Small intestine (tissue), 7 donors: Measurements from ENCODE around the gene KIAA1210. TPM values are rescaled to one million over a fixed set of nuclear protein-coding genes. Genes with fewer than 3 reads are reported as not detected.

ENCODE experiments used
- DNase-seq, 2 donors: peaks; one replicate each; pipeline versions ENCODE4 v3.0.0 to v3.0.0-alpha.2; 2013
- FAIRE-seq: peaks from 2 replicates; lab custom pipeline; 2012; peaks lifted over from hg19 to GRCh38; lab: Jason Lieb, UNC
- H3K27ac ChIP-seq, 3 donors: one replicate each; pipeline ENCODE4 v1.5.1; 2013; ENCODE audit warnings: low read length in 2 of 3, mild to moderate bottlenecking in 2 of 3, control low read depth in 1 of 3, inconsistent platforms in 1 of 3, low read depth in 1 of 3, moderate library complexity in 1 of 3
- H3K27me3 ChIP-seq, 3 donors: one replicate each; pipeline ENCODE4 v1.6.1; 2013; ENCODE audit warnings: low read length in 3 of 3, inconsistent platforms in 1 of 3; ENCODE audit not compliant: control insufficient read depth in 3 of 3, insufficient read depth in 3 of 3
- H3K36me3 ChIP-seq, 3 donors: one replicate each; pipeline ENCODE4 v1.6.1; 2013; ENCODE audit warnings: low read length in 3 of 3, inconsistent platforms in 1 of 3, low read depth in 1 of 3, mild to moderate bottlenecking in 1 of 3, moderate library complexity in 1 of 3; ENCODE audit not compliant: control insufficient read depth in 3 of 3, insufficient read depth in 2 of 3
- H3K4me1 ChIP-seq, 3 donors: one replicate each; pipeline ENCODE4 v1.6.1; 2013; ENCODE audit warnings: low read length in 2 of 3, inconsistent platforms in 1 of 3, low read depth in 1 of 3, mild to moderate bottlenecking in 1 of 3, moderate library complexity in 1 of 3; ENCODE audit not compliant: control insufficient read depth in 3 of 3, insufficient read depth in 2 of 3
- H3K4me3 ChIP-seq, 3 donors: one replicate each; pipeline ENCODE4 v1.5.1; 2013; ENCODE audit warnings: low read length in 3 of 3, control low read depth in 1 of 3, inconsistent platforms in 1 of 3, low read depth in 1 of 3, mild to moderate bottlenecking in 1 of 3, moderate library complexity in 1 of 3
- H3K9me3 ChIP-seq, 2 donors: one replicate each; pipeline ENCODE4 v1.6.1; 2013; ENCODE audit warnings: low read depth in 1 of 2, low read length in 1 of 2; ENCODE audit not compliant: control insufficient read depth in 2 of 2, insufficient read depth in 1 of 2
- WGBS, 3 donors: extraction: QIAGEN DNeasy Blood & Tissue Kit; methylation state at CpG; one replicate each; pipeline ENCODE4 v1.1.7; 2013; 5-methylcytosine and 5-hydroxymethylcytosine counted together
- polyA plus RNA-seq, 4 donors: library from polyadenylated mRNA; stranded (reverse) in 3 of 4; unstranded in 1 of 4; fragments of 200-250 nt in 3 of 4; fragments of 120-200 nt in 1 of 4; gene quantifications; one replicate each; pipeline versions ENCODE4 v1.2.1 to v1.2.3, GENCODE V29; 2013
- donor health status: healthy with polysubstance abuse.
- donor health status: control.
- donor health status: control.
- donor health status: Bipolar disorder and iron deficiency.
- donor health status: healthy.

The KIAA1210 gene
- polyA plus RNA-seq, 4 donors, result 0.07 TPM; not detected in 3

DNA sequence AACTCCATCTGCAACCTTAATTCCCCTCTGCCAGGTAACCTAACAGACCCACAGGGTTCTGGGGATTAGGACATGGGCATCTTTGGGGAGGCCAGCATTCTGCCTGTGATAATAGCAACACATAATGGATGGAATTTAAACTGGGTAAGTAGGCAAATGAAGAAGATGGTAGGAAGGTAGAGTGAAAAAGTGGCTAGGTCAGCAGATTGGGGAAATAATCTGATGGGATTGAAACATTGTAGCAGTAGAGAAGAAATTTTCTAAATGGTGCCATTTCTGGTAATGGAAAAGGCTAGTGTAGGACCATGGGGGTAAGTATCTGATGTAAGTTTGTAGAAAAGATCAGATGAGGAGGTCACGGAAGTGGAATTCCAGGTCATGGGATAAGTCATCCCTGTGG lies 57.9 kb downstream of the KIAA1210 start:
- FAIRE-seq, result no peak
- Histone ChIP-seq H3K27ac (no peak overlapping the region), H3K9me3 (no peaks in the 10 kb centered on the region), H3K27me3 (no peaks in the 10 kb centered on the region), H3K4me1 (no peaks in the 10 kb centered on the region), H3K4me3 (no peak overlapping the region), H3K36me3 (no peaks in the 10 kb centered on the region)
- 86 to 98% (median 94%) methylated on average over 1 of the region's 1 CpG for WGBS, 3 donors
- DNase-seq, result no peak

DNA sequence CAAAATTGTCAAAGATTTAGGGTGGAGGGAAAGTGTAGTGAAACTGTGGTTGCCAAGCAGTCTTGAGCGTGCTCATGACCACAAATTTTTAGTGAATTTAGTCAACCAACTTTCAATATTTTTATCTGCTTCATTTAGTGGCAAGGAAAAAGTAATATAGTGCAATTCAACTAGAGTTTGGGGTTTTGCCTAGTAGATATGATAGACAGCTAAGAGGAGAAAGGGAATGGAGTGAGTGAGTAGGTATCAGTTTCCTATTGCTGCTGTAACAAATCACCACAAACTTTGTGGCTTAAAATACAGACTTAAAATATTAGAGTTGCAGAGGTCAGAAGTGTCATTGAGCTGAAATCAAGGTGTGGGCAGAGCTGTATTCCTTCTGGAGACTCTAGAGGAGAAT lies 58.5 kb downstream of the KIAA1210 start:
- Histone ChIP-seq H3K27ac (no peak overlapping the region), H3K9me3 (no peaks in the 10 kb centered on the region), H3K4me3 (no peak overlapping the region), H3K4me1 (no peaks in the 10 kb centered on the region), H3K27me3 (no peaks in the 10 kb centered on the region), H3K36me3 (no peaks in the 10 kb centered on the region)
- 53 to 71% (median 64%) methylated on average over 1 of the region's 1 CpG for WGBS, 3 donors
- FAIRE-seq, result no peak
- no peak for DNase-seq

DNA sequence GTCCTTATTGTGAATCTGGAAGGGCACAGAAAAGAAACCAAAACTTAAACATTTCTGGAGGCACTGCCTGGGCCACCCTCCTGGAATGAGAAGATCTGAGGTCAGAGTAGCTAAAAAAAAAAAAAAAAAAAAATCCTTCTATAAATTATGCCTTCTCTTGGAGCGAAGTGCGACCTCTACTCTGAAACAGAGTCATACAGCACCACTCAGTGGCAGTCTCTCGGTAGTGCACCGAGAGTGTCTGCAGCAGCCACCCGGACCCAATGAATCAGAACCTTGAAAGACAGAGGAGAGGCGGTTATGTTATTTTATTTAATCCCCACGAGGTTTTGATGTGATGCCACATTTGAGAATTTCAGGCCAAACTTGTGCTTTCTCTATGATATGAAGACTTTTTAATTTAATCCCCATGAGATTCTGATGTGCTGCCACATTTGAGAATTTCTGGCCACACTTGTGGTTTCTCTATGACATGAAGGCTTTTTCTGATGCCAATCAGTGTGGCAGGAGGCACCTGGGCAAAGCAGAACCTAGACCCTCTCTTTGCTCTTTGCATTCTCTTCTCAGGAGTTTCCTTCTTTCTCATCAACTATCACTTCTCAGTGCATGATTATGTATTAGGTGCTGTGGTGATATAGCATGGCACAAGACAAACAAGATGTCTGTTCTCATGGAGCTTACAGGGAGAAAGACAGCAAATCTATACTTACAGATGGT lies 60.4 kb downstream of the KIAA1210 start:
- Histone ChIP-seq H3K27ac (no peak overlapping the region), H3K36me3 (no peaks in the 10 kb centered on the region), H3K4me3 (no peak overlapping the region), H3K27me3 (no peaks in the 10 kb centered on the region), H3K9me3 (no peaks in the 10 kb centered on the region), H3K4me1 (no peaks in the 10 kb centered on the region)
- no peak for FAIRE-seq
- WGBS, 3 donors, result 3 to 5% (median 4%) methylated on average over 7 of the region's 7 CpGs
- DNase-seq, result peak; percentile 49 to 52

DNA sequence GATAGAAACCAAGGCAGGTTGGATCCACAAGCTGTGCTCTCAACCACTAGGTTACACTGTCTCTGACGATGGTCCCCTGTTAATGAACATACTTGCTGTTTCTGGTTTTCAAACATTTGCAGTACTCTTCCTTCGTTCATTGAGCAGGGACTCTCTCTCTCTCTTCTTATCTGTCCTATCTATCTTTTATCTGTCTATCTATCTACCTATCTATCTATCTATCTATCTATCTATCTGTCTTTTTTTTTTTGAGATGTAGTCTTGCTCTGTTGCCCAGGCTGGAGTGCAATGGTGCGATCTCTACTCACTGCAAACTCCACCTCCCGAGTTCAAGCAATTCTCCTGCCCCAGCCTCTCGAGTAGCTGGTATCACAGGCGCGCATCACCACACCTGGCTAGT lies 64.2 kb downstream of the KIAA1210 start:
- Histone ChIP-seq H3K4me1 (no peaks in the 10 kb centered on the region), H3K27me3 (no peaks in the 10 kb centered on the region), H3K27ac (no peak overlapping the region), H3K36me3 (no peaks in the 10 kb centered on the region), H3K9me3 (no peaks in the 10 kb centered on the region), H3K4me3 (no peak overlapping the region)
- WGBS, 3 donors, result 83 to 94% (median 89%) methylated on average over 7 of the region's 7 CpGs
- DNase-seq (no peak), FAIRE-seq (no peak)

DNA sequence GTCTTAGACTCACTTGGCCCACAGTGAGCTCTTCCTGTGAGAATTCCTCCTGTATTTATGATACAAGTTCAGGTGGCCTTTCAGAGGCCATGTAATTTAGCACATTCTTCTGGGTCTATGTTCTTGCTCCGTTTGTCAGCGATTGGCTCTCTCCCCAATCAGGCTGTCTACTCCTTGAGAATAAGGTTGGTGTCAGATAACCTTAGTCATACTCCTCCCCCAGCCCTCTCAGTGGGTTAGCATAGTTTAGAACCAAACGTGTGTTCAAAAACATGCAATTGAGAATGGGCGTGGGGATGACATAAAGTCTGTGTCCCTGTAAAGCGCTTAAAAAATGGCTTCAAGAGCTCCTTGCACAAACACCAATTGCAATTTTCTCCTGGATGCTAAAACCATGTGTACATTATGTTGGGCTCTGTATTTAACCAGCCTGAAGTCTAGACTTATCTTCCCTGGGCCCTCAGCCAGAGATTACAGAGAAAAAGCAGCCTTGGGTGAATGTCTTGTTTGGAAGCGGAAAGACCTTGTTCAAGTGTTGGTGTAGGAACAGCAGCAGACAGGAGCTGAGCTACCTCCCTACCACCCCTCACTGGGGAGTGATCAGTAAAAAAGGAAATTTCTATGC lies 64.8 kb downstream of the KIAA1210 start:
- H3K9me3 ChIP-seq, result no peaks in the 10 kb centered on the region
- DNase-seq (no peak), FAIRE-seq (no peak)
- H3K27me3 ChIP-seq, result no peaks in the 10 kb centered on the region
- WGBS, 3 donors, result 64 to 70% (median 68%) methylated on average over 6 of the region's 6 CpGs
- no peak overlapping the region for H3K27ac ChIP-seq
- H3K4me1 ChIP-seq, result no peaks in the 10 kb centered on the region
- no peaks in the 10 kb centered on the region for H3K36me3 ChIP-seq
- no peak overlapping the region for H3K4me3 ChIP-seq

DNA sequence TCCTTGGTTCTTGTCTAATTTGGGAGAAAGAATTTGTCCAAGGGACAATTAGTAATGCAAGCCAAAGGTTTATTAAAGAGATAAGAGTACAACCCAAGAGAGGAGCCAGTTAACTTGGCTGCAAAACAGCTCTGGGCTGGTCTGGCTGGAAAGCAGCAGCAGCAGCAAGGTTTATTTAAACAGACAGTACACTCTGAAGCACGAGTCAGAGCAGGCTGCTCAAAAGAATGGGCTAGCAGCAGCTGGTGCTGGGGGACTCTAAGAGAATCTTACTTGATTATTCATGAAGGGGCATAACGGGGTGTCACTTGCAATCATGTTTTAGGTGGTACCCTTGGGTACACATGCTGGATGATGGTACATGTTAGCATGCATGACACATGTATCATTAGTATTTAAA lies 71.9 kb downstream of the KIAA1210 start:
- H3K4me3 ChIP-seq, result no peak overlapping the region
- WGBS, 3 donors, result 41 to 47% (median 44%) methylated on average over 2 of the region's 2 CpGs
- H3K9me3 ChIP-seq, result no peaks in the 10 kb centered on the region
- H3K27me3 ChIP-seq, result no peaks in the 10 kb centered on the region
- H3K4me1 ChIP-seq, result no peaks in the 10 kb centered on the region
- DNase-seq (no peak), FAIRE-seq (no peak)
- no peak overlapping the region for H3K27ac ChIP-seq
- no peaks in the 10 kb centered on the region for H3K36me3 ChIP-seq

DNA sequence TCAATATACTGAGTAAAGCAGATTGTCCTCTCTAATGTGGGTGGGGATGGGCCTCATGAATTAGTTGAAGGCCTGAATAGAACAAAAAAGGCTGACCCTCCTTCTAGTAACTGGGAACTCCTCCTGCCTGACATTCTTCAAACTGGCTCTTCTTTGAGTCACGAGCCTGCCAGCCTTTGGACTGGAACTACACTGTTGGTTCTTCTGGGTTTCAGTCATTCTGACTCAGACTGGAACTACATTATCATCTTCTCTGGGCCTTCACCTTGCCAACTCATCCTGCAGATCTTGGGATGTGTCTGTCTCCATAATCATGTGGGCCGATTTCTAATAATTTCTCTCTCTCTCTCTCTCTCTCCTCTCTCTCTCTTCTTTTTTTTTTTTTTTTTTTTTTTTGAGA lies 81.7 kb downstream of the KIAA1210 start:
- no peak for FAIRE-seq

DNA sequence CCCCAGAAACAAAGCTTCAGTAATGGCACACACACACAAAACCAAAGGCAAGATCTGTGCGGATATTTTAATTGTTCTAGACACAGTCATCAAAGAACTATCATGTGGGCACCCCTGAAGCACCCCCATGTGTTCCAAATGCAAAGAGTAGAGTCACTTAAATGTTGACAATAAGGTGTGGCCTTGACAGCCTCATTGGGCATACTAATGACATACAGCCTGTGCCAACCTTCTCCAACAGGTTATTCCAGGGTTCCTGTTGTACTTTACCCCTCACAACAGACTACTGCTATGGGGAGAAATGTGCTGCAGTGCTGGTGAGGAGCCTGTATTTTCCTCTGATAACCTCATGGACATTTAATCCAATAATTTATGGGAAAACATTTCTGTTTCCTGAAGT lies 84.6 kb downstream of the KIAA1210 start:
- FAIRE-seq (no peak), DNase-seq (peak; percentile 4 to 75)
- no peaks in the 10 kb centered on the region for H3K9me3 ChIP-seq
- H3K4me1 ChIP-seq, result peaks cover 0 to 4% (median 0%) of the 10 kb centered on the region in 3 donors
- H3K27ac ChIP-seq, result no peak overlapping the region
- no peaks in the 10 kb centered on the region for H3K27me3 ChIP-seq
- no peak overlapping the region for H3K4me3 ChIP-seq
- no peaks in the 10 kb centered on the region for H3K36me3 ChIP-seq
- 62 to 91% (median 65%) methylated on average over 1 of the region's 1 CpG for WGBS, 3 donors

More for the DNA sequence above, 81.7 kb downstream of the KIAA1210 start:
- peaks cover 0 to 3% (median 0%) of the 10 kb centered on the region in 3 donors for H3K4me1 ChIP-seq
- no peaks in the 10 kb centered on the region for H3K9me3 ChIP-seq
- no peak for DNase-seq
- WGBS, 3 donors, result 77 to 91% (median 85%) methylated on average over 2 of the region's 2 CpGs
- H3K36me3 ChIP-seq, result no peaks in the 10 kb centered on the region
- no peak overlapping the region for H3K27ac ChIP-seq
- no peaks in the 10 kb centered on the region for H3K27me3 ChIP-seq
- no peak overlapping the region for H3K4me3 ChIP-seq
